Measurements from ENCODE around the gene RAVER1.

GRCh38 chr19:10268071-10268470, 65.3 kb downstream of the RAVER1 start:
- no peak for TF ChIP-seq CTCF (IDR thresholded peaks at IDR 0.05)
- TF ChIP-seq POLR2AphosphoS5 (IDR thresholded peaks at IDR 0.05): peak; percentile 24 to 35
